Osteoblast (primary cell): ENCODE data around the gene ING5. TPM values are rescaled to one million over a fixed set of nuclear protein-coding genes. Genes with fewer than 3 reads are reported as not detected.

Experiments used
- DNase-seq: peaks from one replicate; pipeline ENCODE4 v3.0.0; 2011; ENCODE audit warnings: low spot score, mixed read lengths; ENCODE audit not compliant: insufficient read length; ENCODE audit errors: missing footprints
- H2AFZ ChIP-seq: 2 replicates; pipeline ENCODE4 v1.6.0; 2011; ENCODE audit warnings: mild to moderate bottlenecking, low read length
- H3K27ac ChIP-seq: 2 replicates; pipeline ENCODE4 v1.5.1; 2011; ENCODE audit warnings: mild to moderate bottlenecking, low read depth, low read length, moderate library complexity
- H3K27me3 ChIP-seq: 2 replicates; pipeline ENCODE4 v1.6.0; 2012; ENCODE audit warnings: mild to moderate bottlenecking, control low read depth, inconsistent platforms, low read length, moderate library complexity; ENCODE audit not compliant: insufficient read depth
- H3K36me3 ChIP-seq: 2 replicates; pipeline ENCODE4 v1.5.1; 2011; ENCODE audit warnings: mild to moderate bottlenecking, low read length, control low read depth, moderate library complexity; ENCODE audit not compliant: insufficient read depth
- H3K4me1 ChIP-seq: 2 replicates; pipeline ENCODE4 v1.5.1; 2011; ENCODE audit warnings: mild to moderate bottlenecking, low read length, control low read depth, moderate library complexity; ENCODE audit not compliant: insufficient read depth
- H3K4me2 ChIP-seq: 2 replicates; pipeline ENCODE4 v1.6.0; 2011; ENCODE audit warnings: mild to moderate bottlenecking, low read length; ENCODE audit not compliant: insufficient read depth
- H3K4me3 ChIP-seq: fragments of 200-600 bp; sonication (generic); 3 replicates; pipeline ENCODE4 v1.5.1; 2012; ENCODE audit warnings: mild to moderate bottlenecking, low read length, inconsistent platforms; ENCODE audit not compliant: insufficient read depth
- H3K79me2 ChIP-seq: 2 replicates; pipeline ENCODE4 v1.6.0; 2012; ENCODE audit warnings: mild to moderate bottlenecking, low read length, control low read depth, inconsistent platforms; ENCODE audit not compliant: insufficient read depth
- H3K9me3 ChIP-seq: 2 replicates; pipeline ENCODE4 v1.5.1; 2011; ENCODE audit warnings: low read depth, low read length, control low read depth
- H4K20me1 ChIP-seq: 2 replicates; pipeline ENCODE4 v1.6.0; 2012; ENCODE audit warnings: mild to moderate bottlenecking, low read length, control low read depth; ENCODE audit not compliant: insufficient read depth
- CTCF ChIP-seq: IDR thresholded peaks from 2 replicates; pipeline ENCODE4 v1.5.1; 2011; ENCODE audit warnings: mild to moderate bottlenecking, low read depth, low read length, moderate library complexity; ENCODE audit errors: extremely low read depth
- total RNA-seq: library from RNA; depleted of rRNA; stranded (reverse); fragments of >200 nt; gene quantifications from 2 replicates; pipeline ENCODE4 v1.2.3, GENCODE V29; 2012

ING5 gene
- total RNA-seq, 1 donor, result 16.6 TPM

GRCh38 chr2:241722896-241723454 is 21.1 kb downstream of the ING5 start:
- no peaks in the 10 kb centered on the region for H4K20me1 ChIP-seq
- no peaks in the 10 kb centered on the region for H3K79me2 ChIP-seq
- no peak overlapping the region for H3K4me2 ChIP-seq
- H2AFZ ChIP-seq, result no peak overlapping the region
- H3K36me3 ChIP-seq, result peaks cover 41% of the 10 kb centered on the region
- H3K4me3 ChIP-seq, result no peak overlapping the region
- no peak overlapping the region for H3K27ac ChIP-seq
- no peaks in the 10 kb centered on the region for H3K4me1 ChIP-seq
- TF ChIP-seq CTCF, result no peak
- peak; percentile 54 for DNase-seq
- H3K27me3 ChIP-seq, result no peaks in the 10 kb centered on the region
- H3K9me3 ChIP-seq, result peaks cover 6% of the 10 kb centered on the region

- Histone ChIP-seq H3K9me3 (peaks cover 6% of the 10 kb centered on the region), H3K27ac (no peak overlapping the region), H3K4me3 (no peak overlapping the region), H2AFZ (no peak overlapping the region), H4K20me1 (no peaks in the 10 kb centered on the region), H3K27me3 (no peaks in the 10 kb centered on the region), H3K79me2 (no peaks in the 10 kb centered on the region), H3K4me1 (no peaks in the 10 kb centered on the region), H3K36me3 (peaks cover 37% of the 10 kb centered on the region), H3K4me2 (no peak overlapping the region)
- peak; percentile 78 for DNase-seq
- TF ChIP-seq CTCF, result no peak
Measured at GRCh38 chr2:241724259-241724974, 22.6 kb downstream of the ING5 start.

GRCh38 chr2:241724975-241725870 is 23.4 kb downstream of the ING5 start:
- no peak for TF ChIP-seq CTCF
- Histone ChIP-seq H2AFZ (no peak overlapping the region), H3K27me3 (no peaks in the 10 kb centered on the region), H3K9me3 (peaks cover 6% of the 10 kb centered on the region), H3K4me1 (no peaks in the 10 kb centered on the region), H4K20me1 (no peaks in the 10 kb centered on the region), H3K27ac (no peak overlapping the region), H3K4me2 (no peak overlapping the region), H3K36me3 (peaks cover 29% of the 10 kb centered on the region), H3K79me2 (no peaks in the 10 kb centered on the region), H3K4me3 (no peak overlapping the region)
- peak; percentile 73 for DNase-seq

- H3K9me3 ChIP-seq, result peaks cover 6% of the 10 kb centered on the region
- no peak overlapping the region for H3K4me2 ChIP-seq
Measured at GRCh38 chr2:241726459-241726858, 24.6 kb downstream of the ING5 start.

More at GRCh38 chr2:241726459-241726858, 24.6 kb downstream of the ING5 start:
- TF ChIP-seq CTCF, result no peak
- Histone ChIP-seq H3K27ac (no peak overlapping the region), H4K20me1 (no peaks in the 10 kb centered on the region), H3K27me3 (no peaks in the 10 kb centered on the region), H3K36me3 (peaks cover 19% of the 10 kb centered on the region), H2AFZ (no peak overlapping the region), H3K4me3 (no peak overlapping the region), H3K79me2 (no peaks in the 10 kb centered on the region), H3K4me1 (no peaks in the 10 kb centered on the region)
- DNase-seq, result peak; percentile 79
